HG02840 (cell line): ENCODE results near the gene KCNQ5.
"Not testable (repeated sequence)": the region's sequence is repeated elsewhere in the genome, so short reads cannot be mapped to it uniquely, and the experiment has no call there.

ENCODE experiments used
- ATAC-seq: cut with Tn5 transposase; IDR thresholded peaks from one replicate; pipeline ENCODE4 v1.9.1; 2021; ENCODE audit warnings: mild to moderate bottlenecking, moderate library complexity, moderate number of reproducible peaks; ENCODE audit not compliant: unreplicated experiment, low FRiP score

Gene KCNQ5

GRCh38 chr6:73144516-73144915 is 522.7 kb downstream of the KCNQ5 start:
- ATAC-seq: no peak

DNA sequence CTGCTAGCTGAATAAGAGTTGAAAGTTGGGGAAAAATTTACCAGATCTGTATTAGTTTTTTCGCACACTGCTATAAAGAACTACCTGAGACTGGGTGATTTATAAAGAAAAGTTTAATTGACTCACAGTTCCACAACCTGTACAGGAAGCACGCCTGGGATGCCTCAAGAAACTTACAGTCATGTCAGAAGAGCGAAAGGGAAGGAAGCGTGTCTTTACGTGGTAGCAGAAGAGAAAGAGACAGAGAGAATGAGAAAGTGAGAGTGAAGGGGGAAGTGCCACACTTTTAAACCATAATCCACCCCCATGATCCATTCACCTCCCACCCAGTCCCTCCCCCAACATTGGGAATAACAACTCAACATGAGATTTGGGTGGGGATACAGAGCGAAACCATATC is 523.8 kb downstream of the KCNQ5 start:
- ATAC-seq: no peak

- no peak for ATAC-seq
Measured at GRCh38 chr6:73151732-73152131, 529.9 kb downstream of the KCNQ5 start.

DNA sequence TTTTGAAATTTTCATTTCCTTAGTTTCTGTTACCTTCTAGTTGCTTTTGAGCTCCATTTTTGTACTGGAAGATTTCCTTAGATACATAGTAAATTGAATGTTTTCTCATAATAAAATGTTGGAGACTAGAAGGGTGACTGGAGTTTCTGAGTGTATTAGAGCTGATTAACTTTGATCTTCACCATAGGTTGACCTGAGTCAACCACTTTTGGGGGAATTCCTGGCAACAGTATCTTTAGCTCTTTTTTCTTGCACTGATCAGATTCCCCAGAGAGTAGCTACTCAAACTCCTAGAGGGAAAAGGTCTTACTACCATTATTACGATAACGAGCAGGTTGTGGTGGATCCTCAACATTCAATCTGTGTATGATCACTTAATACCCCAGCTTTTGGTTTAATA is 530.7 kb downstream of the KCNQ5 start:
- no peak for ATAC-seq

DNA sequence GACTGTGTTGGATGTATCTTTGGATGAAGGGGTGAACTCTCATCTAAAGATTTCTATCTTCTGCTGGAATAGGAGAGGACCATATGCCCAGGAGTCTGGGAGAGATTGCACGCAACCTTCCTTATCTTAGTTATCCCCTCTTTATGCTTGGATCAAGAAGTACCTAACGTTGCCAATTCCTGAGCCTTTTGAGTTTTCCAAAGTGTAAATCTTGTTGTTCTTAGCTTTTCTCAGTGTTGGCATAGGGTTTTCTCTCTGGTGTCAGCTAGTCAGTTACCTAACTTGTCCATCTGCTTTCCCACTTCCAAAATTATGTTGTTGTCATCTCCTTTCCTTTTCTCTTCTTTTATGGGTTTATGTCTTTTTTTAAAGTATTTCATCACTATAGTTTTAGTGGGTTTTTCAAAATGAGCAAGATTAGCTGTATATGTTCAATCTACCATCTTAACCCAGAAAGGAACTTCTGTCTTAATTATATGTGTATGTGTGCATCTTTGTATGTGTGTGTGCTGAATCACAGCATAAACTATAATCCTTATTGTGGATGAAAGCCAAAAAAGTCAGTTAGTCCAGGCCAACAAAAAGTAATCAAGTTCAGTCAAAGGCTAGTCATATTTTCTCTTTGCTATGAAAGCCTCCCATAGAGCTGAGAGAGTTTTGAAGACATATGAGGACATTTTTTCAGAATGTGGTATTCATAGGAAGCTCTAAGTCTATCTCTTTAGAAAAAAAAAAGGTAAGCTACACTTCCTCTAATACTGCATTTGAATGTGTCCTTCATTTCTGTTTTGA is 531.3 kb downstream of the KCNQ5 start:
- ATAC-seq: no peak

DNA sequence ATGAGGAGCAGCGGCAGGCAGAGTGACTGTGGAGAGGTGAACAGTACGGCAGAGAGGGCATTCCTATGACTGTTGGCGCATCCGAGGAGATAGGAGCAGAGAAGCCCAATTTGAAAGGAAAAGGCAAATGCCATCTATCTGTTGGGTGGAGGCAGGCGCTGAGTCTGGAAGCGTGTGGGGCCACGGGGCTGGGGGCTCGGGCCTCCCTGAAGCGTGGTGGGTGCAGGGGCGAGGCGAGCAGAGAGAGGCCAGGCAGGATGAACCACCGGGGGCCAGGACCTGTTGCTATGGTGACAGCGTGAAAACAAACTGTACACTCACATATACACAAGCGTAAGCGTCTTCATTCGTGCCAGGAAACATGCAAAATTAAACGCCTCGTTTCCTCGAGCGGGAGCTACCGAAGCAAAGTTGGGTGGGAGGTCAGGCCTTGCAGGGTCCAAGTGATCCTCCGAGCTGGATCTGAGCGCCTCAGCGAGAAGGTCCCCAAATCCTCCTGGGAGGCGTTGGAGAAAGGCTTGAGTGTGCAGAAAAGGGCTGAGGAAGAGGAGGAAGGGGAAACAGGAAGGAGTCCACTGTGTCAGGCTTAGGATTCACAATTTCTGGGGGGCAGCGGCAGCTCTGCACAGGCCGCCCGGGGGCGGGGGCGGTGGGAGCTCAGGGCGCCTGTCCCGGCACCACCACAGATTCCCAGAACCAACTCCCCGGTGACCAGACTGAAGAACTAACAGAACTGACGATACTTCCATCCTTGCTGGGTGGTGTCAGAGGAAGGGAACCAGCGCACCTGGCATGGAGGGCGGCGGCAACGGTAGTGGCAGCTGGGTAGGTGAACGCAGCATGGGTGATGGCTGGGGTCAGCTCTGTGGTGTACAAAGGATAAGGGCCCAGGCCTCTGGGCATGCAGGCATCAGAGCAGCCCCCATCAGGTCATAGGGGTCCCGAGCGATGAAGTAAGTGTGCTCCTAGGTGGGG is 535.2 kb downstream of the KCNQ5 start:
- ATAC-seq: no peak

GRCh38 chr6:73157870-73158269 is 536.0 kb downstream of the KCNQ5 start:
- ATAC-seq: no peak

DNA sequence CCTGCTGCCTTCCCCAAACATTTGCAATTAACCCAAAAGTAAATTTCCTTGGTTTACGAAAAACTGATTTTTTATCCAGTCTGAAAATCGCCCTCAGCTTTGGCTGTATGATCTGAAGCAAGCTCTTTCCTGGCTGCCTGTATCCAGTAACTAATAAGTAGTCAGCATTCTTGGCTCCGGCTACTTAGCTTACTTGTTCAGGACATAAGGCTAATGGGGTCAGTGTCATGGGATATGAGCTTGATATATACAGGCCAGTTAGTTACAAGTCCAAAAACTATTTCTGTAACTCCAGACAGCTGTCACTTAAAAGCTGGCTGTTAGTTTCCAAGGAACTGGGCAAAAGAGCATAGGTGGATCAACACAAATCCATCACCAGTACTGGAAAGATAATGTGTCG is 547.2 kb downstream of the KCNQ5 start:
- no peak for ATAC-seq

DNA sequence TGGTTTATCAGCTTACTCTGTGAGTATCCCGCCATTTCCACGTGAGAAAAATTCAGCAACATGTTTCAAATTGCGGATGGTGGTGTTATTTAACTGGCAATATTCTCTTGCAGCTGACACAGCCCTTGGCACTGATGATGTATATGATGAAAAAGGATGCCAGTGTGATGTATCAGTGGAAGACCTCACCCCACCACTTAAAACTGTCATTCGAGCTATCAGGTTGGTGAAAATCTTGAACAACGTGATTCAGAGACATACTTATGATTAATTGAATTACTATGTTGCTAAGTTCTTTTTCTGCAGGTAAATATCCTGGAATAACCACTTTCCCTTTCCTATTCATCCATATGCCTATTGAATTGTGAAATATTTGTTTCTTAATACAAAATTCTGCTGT is 547.8 kb downstream of the KCNQ5 start:
- ATAC-seq: no peak

GRCh38 chr6:73174646-73175045 is 552.8 kb downstream of the KCNQ5 start:
- no peak for ATAC-seq

- ATAC-seq: no peak
Measured at GRCh38 chr6:73176057-73176456, 554.2 kb downstream of the KCNQ5 start.

DNA sequence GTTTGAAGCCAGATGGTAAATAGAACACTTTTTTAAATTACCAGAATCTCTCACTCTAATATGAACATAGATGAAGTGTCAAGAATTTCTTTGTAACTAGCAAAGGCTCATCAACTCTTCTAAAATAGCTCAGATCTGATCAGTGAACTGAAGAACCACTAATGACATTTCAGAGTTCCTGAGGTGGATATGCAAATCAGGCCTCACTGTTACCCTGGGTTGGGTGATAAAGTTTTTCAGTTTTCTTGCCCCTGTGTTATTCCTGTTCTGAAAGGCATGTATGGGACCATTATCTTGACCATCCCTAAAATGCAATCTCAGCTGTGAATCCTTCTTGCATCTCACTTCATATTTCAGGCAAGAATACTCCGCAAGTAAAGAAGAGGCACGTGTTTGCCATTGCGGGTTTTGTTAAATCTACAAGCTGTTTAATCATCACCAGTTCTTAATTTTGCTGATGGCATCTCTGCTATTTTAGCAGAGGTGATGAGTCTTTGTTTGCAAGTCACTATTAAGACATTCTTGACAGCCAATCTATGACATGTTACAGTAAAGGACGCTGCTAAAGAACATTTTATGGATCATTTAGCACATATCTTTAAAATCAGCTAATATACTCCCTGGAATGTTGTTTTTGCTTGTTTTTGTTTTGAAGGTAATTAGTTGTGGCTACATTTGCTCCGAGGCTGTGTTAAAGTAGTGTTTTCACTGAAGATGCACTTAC is 555.5 kb downstream of the KCNQ5 start:
- peak; percentile 57 for ATAC-seq

GRCh38 chr6:73180076-73180738 is 558.3 kb downstream of the KCNQ5 start:
- no peak for ATAC-seq

DNA sequence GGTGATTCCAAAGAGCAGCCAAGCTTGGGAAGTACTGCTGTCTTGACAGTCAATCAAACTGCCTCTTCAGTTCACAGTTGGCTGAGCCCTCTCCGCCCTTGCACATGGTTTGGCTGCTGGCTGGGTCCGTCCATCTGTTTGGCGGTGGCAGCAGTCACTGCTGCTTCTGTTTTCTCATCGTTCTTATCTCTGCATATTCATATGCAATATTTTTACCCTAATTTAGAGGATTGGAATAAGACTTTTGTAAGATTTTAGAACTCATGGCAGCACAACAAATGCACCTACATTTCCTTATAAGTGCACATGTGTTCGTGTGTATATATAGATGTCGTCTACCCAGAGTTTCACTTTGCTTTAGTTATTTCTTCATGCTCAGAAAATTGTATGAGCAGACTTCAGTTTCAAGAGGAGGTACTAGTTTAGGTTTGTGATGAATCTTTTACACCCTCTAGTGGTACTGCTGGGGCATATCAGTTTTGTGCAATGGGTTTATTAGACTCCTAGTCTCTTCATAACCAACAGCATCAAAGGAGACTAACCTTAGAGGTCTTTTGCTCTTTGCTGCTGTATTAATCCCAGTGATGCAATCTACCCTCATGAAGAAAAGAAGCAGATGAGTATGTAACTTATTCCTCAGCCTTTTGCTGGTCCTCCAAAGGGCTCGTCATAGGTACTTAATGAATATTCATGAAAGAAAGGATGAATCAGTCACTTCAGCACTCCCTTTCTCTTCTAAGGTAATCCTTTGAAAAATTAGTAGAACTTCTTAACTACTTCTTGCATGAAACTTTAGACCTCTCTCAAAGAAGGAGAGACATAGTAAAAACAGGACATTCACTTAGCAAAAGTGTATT is 559.1 kb downstream of the KCNQ5 start:
- ATAC-seq: peak; percentile 81

DNA sequence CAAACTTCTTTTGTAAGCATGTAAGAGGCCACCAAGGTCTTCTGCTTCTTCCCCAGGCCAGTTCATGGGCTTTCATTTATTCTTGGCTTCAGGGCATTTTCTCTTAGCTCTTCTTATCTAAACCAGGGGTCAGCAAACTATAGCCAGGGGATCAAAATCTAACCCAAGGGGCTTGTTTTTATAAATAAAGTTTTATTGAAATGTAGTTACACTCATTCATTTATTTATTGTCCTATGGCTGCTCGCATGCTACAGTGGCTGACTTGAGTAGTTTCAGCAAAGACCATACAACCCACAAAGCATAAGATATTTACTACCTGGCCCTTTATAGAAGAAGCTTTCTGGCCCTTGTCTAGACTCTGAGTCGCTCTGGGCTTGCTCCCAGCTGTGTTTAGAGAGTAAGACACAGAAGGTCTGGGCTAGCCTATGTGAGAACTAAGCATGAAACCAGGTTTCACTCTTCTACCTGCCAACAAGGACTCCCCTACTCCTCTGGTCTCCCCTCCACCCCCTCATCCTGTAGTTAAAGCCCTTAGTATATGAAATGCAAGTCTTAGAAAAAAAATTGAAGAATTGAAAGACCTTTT is 560.2 kb downstream of the KCNQ5 start:
- no peak for ATAC-seq

DNA sequence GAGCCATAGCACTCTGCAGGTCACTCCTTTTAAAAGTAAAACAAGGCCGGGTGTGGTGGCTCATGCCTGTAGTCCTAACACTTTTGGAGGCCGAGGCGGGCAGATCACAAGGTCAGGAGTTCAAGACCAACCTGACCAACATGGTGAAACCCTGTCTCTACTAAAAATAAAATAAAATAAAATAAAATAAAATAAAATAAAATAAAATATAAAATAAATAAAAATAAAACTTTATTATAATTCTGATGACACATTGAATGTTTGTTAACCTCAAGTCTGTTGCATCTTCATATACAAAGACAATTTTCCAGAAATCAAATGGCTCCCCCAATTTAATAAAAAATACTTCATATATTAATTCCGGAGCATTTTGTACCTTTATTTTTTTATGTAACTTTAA is 571.4 kb downstream of the KCNQ5 start:
- not testable (repeated sequence) for ATAC-seq

DNA sequence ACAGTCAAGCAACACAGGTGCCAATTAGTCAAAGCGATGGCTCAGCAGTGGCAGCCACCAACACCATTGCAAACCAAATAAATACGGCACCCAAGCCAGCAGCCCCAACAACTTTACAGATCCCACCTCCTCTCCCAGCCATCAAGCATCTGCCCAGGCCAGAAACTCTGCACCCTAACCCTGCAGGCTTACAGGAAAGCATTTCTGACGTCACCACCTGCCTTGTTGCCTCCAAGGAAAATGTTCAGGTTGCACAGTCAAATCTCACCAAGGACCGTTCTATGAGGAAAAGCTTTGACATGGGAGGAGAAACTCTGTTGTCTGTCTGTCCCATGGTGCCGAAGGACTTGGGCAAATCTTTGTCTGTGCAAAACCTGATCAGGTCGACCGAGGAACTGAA is 572.9 kb downstream of the KCNQ5 start:
- no peak for ATAC-seq

- ATAC-seq: no peak
Measured at GRCh38 chr6:73200247-73200646, 578.4 kb downstream of the KCNQ5 start.

- no peak for ATAC-seq
Measured at GRCh38 chr6:73200735-73201134, 578.9 kb downstream of the KCNQ5 start.
